Measurements from ENCODE around the gene KLC1.
"Not testable (repeated sequence)": the region's sequence is repeated elsewhere in the genome, so short reads cannot be mapped to it uniquely, and the experiment has no call there.

The KLC1 gene

DNA sequence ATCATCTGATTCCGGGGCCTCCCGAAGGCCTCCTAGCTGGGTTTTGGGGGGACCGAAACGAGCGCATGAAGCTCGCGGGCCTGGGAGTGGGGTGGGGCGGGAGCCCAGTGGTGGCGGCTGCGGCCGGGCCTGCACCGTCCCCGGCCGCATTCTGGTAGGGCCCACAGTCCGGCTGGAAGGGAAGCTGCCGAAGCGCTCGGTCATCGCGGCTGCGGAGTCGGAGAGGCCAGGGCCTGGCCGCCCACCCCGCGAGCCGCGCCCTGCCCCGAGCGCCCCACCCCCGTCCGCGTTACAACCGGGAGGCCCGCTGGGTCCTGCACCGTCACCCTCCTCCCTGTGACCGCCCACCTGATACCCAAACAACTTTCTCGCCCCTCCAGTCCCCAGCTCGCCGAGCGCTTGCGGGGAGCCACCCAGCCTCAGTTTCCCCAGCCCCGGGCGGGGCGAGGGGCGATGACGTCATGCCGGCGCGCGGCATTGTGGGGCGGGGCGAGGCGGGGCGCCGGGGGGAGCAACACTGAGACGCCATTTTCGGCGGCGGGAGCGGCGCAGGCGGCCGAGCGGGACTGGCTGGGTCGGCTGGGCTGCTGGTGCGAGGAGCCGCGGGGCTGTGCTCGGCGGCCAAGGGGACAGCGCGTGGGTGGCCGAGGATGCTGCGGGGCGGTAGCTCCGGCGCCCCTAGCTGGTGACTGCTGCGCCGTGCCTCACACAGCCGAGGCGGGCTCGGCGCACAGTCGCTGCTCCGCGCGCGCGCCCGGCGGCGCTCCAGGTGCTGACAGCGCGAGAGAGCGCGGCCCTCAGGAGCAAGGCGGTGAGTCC lies at the start of gene KLC1:
Gene KLC1 (plus strand): TSS at position 528 of the 819 bp plus-strand sequence. CDS start 25,354 bp downstream, outside the sequence.
- peak; percentile 66 to 79 for DNase-seq (ENCODE audit: low read depth in 2 of 2)

DNA sequence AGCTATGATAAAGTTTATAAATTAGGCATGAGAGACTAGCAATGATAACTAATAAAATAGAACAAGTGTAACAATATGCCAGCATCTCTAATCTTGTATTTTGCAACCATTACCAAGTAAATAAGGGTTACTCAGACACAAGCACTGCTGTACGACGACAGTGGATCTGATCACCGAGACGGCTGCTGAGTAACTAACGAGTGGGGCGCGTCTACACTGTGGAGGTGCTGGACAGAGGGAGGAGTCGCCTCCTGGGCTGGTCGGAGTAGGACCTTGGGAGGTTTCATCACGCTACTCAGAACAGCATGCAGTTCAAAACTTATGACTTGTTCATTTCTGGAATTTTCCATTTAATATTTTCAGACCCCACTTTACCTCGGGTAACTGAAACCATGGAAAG lies 47.8 kb upstream of the KLC1 start:
- no peak for DNase-seq (ENCODE audit: low read depth in 2 of 2)

DNA sequence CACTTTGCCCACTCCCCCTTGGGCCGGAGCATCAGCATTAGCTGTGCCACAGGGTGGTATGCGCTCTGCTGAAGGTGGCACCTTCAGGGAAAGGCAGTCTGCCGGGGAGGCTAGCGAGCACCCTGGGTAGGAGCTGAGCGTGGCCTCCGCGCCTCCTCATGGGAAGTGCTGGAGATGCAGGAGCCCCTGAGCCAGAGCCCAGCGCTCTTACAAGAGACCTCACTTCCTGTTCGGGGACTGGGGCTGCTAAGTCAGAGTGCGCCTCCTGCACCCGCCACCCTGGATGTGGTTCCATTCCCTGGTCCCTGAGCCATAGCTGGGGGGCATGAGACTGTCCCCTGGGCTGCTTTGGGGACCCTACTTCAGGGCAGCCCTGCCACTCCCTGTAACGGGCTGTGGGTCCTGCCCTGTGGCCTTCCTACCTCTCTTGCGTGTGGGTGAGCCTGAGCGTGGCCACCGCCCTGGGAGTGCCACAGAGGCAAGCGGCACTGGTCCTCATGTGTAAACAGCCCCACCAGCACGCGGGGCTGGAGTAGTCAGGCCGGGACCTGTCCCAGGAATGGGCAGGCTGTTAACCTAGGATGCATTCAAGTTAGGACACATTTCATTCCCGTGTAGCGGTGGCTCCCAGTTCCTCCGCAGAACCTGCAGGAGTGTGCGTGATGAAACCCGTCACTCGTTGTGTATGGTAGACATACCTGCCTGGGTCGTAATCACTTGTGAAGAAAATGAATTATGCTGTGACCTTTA lies 46.9 kb upstream of the KLC1 start:
- no peak for DNase-seq (ENCODE audit: low read depth in 2 of 2)

DNA sequence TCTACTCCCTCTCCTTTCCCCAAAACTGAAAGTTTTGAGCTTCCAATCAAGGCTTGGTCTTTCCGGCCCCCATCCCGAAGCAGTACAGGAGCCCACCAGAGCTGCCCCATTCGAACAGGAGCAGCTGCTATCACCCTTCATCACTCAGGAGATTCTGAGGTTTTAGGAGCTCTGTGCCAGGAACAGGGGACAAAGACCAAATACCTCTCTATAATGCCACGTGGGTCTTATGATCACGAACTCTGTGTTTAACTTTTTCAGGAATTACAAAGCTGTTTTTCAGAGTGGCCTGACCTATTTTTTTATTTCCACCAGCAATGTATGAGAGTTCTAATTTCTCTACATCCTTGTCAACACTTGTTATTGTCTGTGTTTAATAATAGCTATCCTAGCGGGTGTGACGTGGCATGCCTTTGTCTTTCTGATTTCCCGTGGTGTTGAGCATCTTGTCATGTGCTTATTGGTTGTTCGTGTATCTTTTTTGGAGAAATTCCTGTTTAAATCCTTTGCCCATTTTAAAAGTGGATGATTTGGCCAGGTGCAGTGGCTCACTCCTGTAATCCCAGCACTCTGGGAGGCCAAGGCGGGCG lies 44.6 kb upstream of the KLC1 start:
- DNase-seq (ENCODE audit: low read depth in 2 of 2): no peak

DNA sequence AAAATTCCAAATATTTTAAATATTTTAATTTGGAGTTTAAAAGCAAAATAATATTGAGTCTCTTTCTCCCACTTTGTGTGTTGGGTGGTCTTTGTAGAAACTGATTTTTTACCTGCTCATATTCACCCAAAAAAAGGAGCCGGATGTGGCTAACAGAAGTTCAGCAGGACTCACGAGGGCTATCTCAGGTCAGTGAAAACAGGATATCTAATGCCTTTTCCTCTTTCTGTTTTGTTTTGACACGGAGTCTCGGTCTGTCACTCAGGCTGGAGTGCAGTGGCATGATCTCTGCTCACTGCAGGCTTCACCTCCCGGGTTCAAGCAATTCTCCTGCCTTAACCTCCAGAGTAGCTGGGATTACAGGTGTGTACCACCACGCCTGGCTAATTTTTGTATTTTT lies 35.4 kb upstream of the KLC1 start:
- DNase-seq (ENCODE audit: low read depth in 2 of 2): no peak

DNA sequence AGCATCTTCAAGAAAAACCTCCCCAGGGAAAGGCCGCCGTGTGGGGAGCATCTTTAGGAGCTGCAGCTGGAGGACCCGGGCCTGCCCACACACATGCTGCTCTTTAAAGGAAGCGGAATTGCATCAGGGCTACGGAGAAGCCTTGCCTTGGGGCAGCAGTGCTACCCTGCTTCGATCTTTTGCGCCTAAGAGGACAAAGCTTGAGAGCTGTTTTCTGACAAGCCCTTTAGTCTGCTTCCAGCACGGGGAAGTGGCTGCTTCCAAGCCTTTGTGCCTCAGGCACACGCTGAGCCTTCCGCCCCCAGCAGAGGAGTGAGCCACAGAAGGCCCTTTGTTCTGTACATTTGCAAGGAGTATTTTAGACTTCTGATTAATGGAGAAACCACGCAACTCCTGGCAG lies 34.7 kb upstream of the KLC1 start:
- DNase-seq (ENCODE audit: low read depth in 2 of 2): no peak

DNA sequence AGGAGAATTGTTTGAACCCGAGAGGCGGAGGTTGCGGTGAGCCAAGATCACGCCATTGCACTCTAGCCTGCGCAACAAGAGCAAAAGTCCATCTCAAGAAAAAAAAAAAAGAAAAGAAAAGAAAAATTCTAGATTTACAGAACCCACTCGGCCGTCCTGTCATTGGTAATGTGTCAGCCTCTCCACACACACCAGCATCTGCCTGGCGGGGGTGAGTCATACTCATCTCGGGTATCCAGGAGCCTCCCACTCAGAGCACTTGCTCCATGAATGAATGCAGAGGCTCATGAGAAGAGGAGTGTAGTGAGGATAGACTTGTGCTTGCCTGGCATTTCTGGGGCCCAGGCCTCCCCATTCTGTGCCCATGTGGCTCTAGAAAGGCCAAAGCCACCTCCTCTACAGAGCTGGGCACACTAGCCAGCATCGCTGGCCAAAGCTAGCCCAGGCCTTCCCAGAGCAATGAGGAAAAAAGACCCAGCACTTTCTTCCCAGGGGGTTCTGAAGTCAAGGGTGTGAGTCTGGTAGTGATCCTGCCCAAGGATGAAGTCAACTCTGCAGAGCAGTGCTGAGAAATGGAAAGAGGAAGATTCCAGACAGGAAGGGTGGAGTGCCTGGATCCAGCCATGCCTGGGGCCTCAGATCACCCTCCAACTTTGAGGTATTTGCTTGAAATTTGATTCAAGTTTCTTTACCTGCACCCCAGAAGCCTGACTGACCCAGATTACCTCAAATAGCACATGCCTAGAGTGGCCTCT lies 31.2 kb upstream of the KLC1 start:
- no peak for DNase-seq (ENCODE audit: low read depth in 2 of 2)

DNA sequence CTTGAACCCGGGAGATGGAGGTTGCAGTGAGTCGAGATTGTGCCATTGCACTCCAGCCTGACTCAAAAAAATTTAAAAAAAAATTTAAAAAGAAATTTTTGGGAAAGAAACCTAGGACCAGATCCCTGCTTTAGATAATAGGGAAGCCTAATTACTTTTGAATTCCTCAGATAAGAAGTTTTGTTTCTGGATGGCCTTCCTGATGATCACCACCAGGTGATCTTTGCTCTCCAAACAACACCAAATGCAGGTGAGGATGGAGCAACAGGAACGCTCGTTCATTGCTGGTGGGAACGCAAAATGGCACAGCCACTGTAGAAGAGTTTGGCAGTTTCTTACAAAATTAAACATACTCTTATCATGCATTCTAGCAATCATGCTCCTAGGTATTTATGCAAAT lies 28.5 kb upstream of the KLC1 start:
- no peak for DNase-seq (ENCODE audit: low read depth in 2 of 2)

DNA sequence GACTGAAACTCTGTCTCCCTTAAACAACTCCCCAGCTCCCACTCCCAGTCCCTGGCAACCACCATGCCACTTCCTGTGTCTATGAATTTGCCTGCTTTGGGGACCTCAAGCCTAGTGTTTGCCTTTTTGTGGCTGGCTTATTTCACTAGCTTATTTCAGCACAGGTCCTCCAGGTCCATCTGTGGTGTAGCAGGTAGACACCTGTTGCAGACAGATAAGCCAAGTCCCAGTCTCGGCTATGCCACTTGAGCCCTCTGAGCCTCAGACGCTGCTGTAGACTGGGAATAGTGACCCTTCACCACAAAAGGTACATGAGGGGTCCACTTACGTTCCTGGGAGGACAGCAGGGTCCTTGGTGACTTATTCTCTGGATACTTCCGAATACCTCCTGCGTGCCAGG lies 24.4 kb upstream of the KLC1 start:
- DNase-seq (ENCODE audit: low read depth in 2 of 2): no peak

DNA sequence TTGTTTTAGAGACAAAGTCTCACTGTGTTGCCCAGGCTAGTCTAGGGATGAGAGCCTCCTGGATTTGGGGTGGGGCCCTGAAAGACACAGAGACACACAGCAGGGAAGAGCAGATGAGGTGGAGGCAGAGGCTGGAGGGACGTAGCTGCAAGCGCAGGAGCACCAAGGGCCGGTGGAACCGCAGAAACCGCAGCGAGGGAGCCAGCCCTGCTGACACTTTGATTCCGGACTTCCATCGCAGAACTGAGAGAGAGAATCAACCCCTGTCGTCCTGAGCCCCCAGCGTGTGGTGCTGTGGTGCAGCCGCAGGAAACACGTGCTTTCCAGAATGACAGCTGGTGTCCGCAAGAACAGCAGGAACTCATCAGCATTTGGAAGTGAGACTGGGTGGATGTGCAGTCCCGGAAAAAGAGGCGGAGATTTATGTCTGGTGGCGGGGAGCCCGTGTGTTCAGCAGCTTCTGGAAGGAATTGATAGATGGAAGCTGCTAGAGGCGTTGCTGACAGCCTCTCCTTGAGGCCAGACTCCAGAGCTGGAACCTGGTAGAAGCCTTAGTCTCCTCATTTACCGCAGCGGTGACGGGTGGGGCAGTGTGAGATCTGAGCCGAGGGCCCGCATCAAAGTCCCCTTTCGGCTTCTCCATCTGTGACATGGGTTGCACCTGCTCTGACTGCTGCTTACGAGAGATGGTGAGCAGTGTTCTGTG lies 21.9 kb upstream of the KLC1 start:
- DNase-seq (ENCODE audit: low read depth in 2 of 2): peak in 1 of 2 donors; percentile 33

DNA sequence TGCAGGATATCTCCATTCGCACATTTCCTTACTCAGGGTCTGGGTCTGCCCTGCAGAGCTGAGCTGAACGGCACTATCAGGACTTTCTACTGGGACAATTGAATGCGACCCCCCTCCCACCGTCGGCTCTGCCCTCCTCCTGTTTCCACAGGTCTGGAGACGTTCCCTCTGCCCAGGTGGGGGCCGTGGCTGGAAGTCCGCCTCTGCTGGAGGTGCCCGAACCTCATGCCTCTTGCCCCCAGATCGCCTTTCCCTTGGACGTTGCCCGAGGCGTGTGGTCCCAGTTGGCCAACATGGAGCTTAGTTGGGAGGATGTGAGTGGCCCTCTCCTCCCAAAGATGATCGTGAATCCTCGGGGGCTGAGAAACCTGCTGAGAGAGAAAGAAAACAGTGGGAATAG lies 21.2 kb upstream of the KLC1 start:
- DNase-seq (ENCODE audit: low read depth in 2 of 2): no peak

DNA sequence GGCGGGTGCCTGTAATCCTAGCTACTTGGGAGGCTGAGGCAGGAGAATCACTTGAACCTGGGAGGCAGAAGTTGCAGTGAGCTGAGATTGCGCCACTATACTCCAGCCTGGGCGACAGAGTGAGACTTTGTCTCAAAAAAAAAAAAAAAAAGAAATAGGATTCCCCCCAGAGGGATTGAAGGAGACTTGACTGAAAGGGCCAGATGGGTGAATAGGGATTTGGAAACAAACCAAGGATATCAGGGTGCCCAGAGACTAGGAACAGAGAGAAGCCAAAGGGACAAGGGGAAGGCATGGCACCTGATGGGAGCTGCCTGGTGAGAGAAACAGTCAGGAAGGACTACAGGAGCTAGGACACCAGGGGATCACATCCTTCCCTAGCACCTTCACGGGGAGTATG lies 19.9 kb upstream of the KLC1 start:
- DNase-seq (ENCODE audit: low read depth in 2 of 2): not testable (repeated sequence)

DNA sequence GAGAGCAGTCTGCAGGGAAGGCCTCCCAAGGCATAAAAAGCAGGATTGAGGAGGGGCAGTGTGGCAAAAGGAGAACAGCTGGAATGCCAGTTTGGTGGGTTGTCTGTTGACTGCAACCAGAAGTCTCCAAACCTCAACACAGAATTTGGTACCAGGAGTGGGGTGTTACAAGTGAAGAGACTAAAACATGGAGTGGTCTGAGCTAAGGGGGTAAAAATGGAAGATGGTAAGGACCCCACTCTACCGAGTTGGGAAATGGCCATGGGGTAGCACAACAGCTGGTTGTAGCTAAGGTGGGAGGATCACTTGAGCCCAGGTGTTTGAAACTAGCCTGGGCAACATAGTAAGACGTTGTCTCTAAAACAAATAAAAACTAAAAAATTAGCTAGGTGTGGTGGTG lies 17.8 kb upstream of the KLC1 start:
- DNase-seq (ENCODE audit: low read depth in 2 of 2): no peak

DNA sequence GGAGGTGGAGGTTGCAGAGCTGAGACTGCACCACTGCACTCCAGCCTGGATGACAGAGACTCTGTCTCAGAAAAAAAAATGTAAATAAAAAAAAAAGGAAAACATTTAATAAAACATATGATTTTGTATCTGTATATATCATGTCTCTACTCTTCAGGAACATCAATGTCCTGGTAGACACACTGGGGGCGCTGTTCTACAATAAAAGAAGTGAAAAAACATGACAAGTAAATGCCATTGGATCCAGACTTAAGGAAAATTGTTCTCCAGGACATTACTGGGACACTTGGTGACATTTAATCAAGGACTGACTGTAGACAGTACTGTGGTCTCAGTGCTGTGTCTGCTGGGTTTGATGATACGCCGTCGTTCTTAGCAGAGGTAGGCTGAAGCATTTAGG lies 15.5 kb upstream of the KLC1 start:
- DNase-seq (ENCODE audit: low read depth in 2 of 2): peak in 1 of 2 donors; percentile 12

DNA sequence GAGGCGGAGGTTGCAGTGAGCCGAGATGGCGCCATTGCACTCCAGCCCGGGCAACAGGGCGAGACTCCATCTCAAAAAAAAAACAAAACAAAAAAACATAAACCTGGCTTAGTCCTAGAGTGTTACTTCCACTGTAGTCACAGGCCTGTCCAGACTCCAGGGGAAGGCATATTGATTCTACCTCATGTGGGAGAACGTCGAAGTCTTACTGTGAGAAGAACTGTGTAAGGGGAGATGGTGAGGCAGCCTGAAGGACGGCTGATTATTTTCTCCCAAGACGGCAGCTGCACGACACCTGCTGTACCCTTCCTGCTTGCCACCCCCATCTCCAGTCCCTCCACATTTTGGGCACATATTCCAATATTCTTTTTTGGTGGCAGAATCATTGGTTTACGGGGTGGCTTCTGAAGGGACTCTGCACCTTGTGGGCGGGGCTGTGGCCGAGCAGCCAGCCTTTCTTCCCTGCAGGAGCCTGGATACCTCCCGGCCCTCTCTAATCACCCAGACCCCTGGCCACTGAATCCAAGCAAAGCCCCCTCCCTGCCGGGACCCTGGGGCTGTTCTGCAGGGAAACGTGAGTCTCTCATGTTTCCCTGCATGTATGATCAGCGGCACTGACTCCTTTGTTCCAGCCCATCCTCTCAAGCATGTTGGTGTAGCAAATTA lies 12.2 kb upstream of the KLC1 start:
- DNase-seq (ENCODE audit: low read depth in 2 of 2): no peak

DNA sequence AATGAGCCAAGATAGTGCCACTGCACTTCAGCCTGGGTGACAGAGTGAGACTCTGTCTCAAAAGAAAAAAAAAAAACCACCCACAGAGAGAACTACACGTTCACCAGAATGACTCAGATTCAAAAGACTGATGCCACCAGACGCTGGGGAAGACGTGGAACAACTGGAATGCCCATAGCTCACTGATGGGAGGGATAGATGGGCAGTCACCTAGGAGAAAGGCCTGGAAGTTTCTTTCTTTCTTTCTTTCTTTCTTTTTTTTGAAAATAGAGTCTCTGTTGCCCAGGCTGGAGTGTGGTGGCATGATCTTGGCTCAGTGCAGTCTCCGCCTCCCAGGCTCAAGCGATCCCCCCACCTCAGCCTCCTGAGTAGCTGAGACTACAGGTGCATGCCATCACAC lies 10.0 kb upstream of the KLC1 start:
- DNase-seq (ENCODE audit: low read depth in 2 of 2): no peak

DNA sequence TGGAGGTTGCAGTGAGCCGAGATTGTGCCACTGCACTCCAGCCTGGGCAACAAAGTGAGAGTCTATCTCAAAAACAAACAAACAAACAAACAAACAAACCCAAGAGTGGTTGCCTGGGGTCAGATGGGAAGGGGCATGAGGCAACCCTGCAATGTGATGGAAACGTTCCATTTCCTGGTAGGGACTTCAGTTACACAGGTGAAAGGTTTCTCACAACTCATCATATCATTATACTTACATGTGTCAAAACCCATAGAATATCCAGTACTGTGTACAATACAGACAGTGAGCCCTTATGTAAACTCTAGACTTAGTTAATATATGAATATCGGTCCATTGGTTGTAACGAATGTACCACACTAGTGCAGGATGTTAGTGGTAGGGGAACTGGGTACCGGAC lies 7.2 kb upstream of the KLC1 start:
- no peak for DNase-seq (ENCODE audit: low read depth in 2 of 2)

DNA sequence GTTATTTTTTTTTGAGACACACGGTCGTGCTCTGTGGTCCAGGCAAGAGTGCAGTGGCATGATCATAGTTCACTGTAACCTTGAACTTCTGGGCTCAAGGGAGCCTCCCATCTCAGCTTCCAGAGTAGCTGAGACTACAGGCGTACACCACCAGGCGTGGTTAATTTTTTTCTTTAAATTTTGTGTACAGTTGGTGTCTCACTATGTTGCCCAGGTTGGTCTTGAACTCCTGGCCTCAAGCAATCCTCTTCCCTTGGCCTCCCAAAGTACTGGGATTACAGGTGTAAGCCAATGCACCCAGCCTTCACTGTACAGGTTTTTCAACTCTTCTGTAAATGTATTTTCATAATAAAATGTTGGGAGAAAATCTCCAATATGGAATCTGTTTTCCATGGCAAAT lies 5.7 kb upstream of the KLC1 start:
- DNase-seq (ENCODE audit: low read depth in 2 of 2): no peak

DNA sequence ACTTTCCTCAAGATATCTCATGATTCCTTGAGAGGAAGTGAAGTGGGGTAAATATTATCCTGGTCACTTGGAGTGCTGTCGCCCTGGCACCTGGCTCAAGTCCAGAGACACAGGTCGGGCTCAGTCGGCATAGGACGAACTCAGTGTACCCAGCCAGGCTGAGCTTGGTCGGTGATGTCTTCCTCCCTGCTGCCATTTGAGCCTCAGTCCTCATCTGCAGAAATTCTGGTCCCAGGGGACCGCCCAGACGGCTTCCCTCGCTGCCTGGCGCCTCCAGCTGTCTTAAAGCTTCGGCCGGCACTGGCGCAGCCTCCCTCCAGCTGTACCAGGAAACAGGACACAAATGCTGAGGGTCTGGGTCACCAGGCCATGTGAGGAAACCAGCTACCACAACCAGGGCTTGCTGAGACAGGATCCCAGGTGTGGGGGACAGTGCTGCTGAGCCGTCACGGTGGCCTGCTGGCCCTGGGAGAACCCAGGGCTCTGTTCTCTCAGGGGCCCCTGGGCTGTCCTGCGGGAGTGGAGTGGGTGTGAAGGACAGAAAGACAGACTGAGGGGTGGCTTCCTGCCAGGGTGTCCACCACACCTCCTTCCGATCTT lies 5.0 kb upstream of the KLC1 start:
- no peak for DNase-seq (ENCODE audit: low read depth in 2 of 2)

DNA sequence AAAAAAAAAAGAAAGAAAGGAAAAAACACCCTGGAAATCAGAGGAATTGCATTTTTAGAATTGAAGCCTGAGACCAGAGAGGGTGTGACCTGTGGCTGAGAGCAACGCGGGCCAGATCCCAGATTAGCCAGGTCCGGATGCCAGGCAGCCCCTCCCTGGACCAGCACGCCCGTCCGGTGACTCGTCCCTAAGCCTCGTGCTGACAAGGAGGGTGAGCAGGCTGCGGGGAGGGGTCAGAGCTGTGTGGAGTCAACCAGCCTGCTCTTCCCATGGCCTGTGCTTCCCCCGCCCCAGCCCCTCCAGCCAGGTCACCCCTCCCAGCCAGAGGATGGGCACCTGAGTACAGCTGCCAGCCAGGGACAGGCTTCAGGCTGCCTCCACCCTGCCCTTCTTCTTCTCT lies 4.2 kb upstream of the KLC1 start:
- no peak for DNase-seq (ENCODE audit: low read depth in 2 of 2)

All from stimulated activated CD4-positive, alpha-beta T cell treated with anti-CD3 and anti-CD28 coated beads, Interleukin-15, amount 100 ng/mL, for 48 hours (primary cell).